K562 treated with DMSO at 1 percent for 12 hours (cell line): ENCODE measurements around the gene SEMA6A. TPM values are rescaled to one million over a fixed set of nuclear protein-coding genes. Genes with fewer than 3 reads are reported as not detected.

Experiments
- total RNA-seq: library from RNA; unstranded; fragments of 300-600 nt; gene quantifications from 2 replicates; pipeline ENCODE4 v1.2.3, GENCODE V29; 2022; ENCODE audit not compliant: insufficient read depth

SEMA6A gene
- total RNA-seq = 0.52 and 0.60 TPM in 2 replicates

GRCh38 chr5:116574367-116575325 lies at the start of gene SEMA6A:
Gene SEMA6A (minus strand): TSS chr5:116574823. CDS start chr5:116504944, 69,879 bp downstream.

